ENCODE results near the gene B3GNT3. TPM values are rescaled to one million over a fixed set of nuclear protein-coding genes. Genes with fewer than 3 reads are reported as not detected.

The B3GNT3 gene
- total and polyA plus RNA-seq, 2 of the 4 experiments (the other 2 are of a cell fraction) = not detected

GRCh38 chr19:17811681-17812080 lies 16.7 kb downstream of the B3GNT3 start:
- no peak overlapping the region for H2BK20ac ChIP-seq (ENCODE audit: low read depth, low read length)
- H3K9me1 ChIP-seq (ENCODE audit: insufficient read depth, low read length) = no peaks in the 10 kb centered on the region
- no peak overlapping the region for H4K8ac ChIP-seq (ENCODE audit: low read depth in 2 of 2, low read length in 2 of 2)
- BruUV-seq (replicated peaks) = no TSS peak
- WGBS, 2 experiments (ENCODE audit: extremely low coverage in 2 of 2, insufficient read length in 1 of 2) = 90% methylated on average over 2 of the region's 20 CpGs; no CpG with 5 or more reads in 1 of the 2 experiments
- no peak overlapping the region for H3K27ac ChIP-seq (ENCODE audit: insufficient read depth, low read length)
- CTCF ChIA-PET = interaction anchor here (0.6 kb wide), 1 partner anchor 135 kb away, joined by 4 read pairs; no protein-coding TSS in a partner anchor
- H3K23ac ChIP-seq (ENCODE audit: low read depth, low read length) = no peak overlapping the region
- DNase-seq (no peak), ATAC-seq (ENCODE audit: low read depth) (no peak)
- H2BK5ac ChIP-seq (ENCODE audit: low read depth, low read length, poor library complexity, severe bottlenecking) = no peak overlapping the region
- H3K36me3 ChIP-seq (ENCODE audit: control insufficient read depth, insufficient read depth, low read length) = no peaks in the 10 kb centered on the region
- H2AFZ ChIP-seq (replicated peaks; ENCODE audit: low read length, poor library complexity) = no peak overlapping the region
- TF ChIP-seq SMC3 (IDR thresholded peaks at IDR 0.05; ENCODE audit: low read depth, low read length) = no peak
- no peak for TF ChIP-seq MAZ (IDR thresholded peaks at IDR 0.05; ENCODE audit: borderline replicate concordance, low read depth, low read length)
- no peak for TF ChIP-seq MXI1 (IDR thresholded peaks at IDR 0.05; ENCODE audit: borderline replicate concordance, low read depth, low read length)
- no peak for TF ChIP-seq CHD1 (IDR thresholded peaks at IDR 0.05; ENCODE audit: low read depth, low read length)
- TF ChIP-seq BHLHE40 (IDR thresholded peaks at IDR 0.05; ENCODE audit: low read depth, low read length) = no peak
- TF ChIP-seq ELK1 (IDR thresholded peaks at IDR 0.05; ENCODE audit: borderline replicate concordance, low read depth, low read length) = no peak
- no peak for TF ChIP-seq CEBPB (IDR thresholded peaks at IDR 0.05; ENCODE audit: low read depth, low read length)
- TF ChIP-seq MAFK (IDR thresholded peaks at IDR 0.05; ENCODE audit: low read depth, low read length) = no peak
- no peak overlapping the region for H3K14ac ChIP-seq (replicated peaks; ENCODE audit: low read depth, low read length)
- H3K56ac ChIP-seq (ENCODE audit: extremely low read depth, insufficient read depth, low read length) = no peak overlapping the region
- H2BK15ac ChIP-seq (ENCODE audit: low read depth, low read length) = no peak overlapping the region
- POLR2A ChIA-PET (ENCODE audit: unreplicated experiment) = no interaction called here
- H2AK5ac ChIP-seq (ENCODE audit: low read depth, low read length) = no peak overlapping the region
- no peaks in the 10 kb centered on the region; the same call in 1 of the 2 replicates for H3K9me3 ChIP-seq (ENCODE audit: control insufficient read depth, insufficient read depth, low read length)
- H3K18ac ChIP-seq (ENCODE audit: low read depth, low read length) = no peak overlapping the region
- dilution Hi-C loops (cut with HindIII; ENCODE audit: low sequenced_read_pairs, unreplicated experiment) = no loop called here
- H4K5ac ChIP-seq (ENCODE audit: low read depth, low read length) = no peak overlapping the region
- no peak overlapping the region for H3K9ac ChIP-seq (ENCODE audit: low read depth, low read length)
- H3K4me1 ChIP-seq (ENCODE audit: control insufficient read depth, insufficient read depth, low read length) = no peaks in the 10 kb centered on the region
- no peak overlapping the region for H3K4ac ChIP-seq (ENCODE audit: low read depth, low read length)
- in situ Hi-C loops (cut with MboI; ENCODE audit: low sequenced_read_pairs) = no loop called here
- H2AK9ac ChIP-seq (replicated peaks; ENCODE audit: low read depth, low read length, poor library complexity) = no peak overlapping the region
- no peaks in the 10 kb centered on the region for H3K79me1 ChIP-seq (ENCODE audit: low read depth in 1 of 2, low read length in 2 of 2)
- no peak overlapping the region for H2BK120ac ChIP-seq (ENCODE audit: low read depth, low read length)
- H3K4me3 ChIP-seq (ENCODE audit: insufficient read depth, low read depth, low read length) = no peak overlapping the region
- H3K27me3 ChIP-seq (ENCODE audit: control insufficient read depth, insufficient read depth, low read length) = peaks cover 34% of the 10 kb centered on the region
- intact Hi-C loops (cut with micrococcal nuclease) = no loop called here
- H3K4me2 ChIP-seq (ENCODE audit: low read depth, low read length) = no peak overlapping the region
- no peaks in the 10 kb centered on the region for H4K20me1 ChIP-seq (ENCODE audit: insufficient read depth, low read length)
- H4K91ac ChIP-seq (ENCODE audit: insufficient read depth, low read depth, low read length) = no peak overlapping the region
